ENCODE data around the gene NSRP1. TPM values are rescaled to one million over a fixed set of nuclear protein-coding genes. Genes with fewer than 3 reads are reported as not detected.
A peak's percentile ranks its signal among the peaks of the same experiment; 100 is the strongest.

Gene NSRP1
- total RNA-seq, 2 experiments from 2014 or later: 24.3 to 28.4 TPM

DNA sequence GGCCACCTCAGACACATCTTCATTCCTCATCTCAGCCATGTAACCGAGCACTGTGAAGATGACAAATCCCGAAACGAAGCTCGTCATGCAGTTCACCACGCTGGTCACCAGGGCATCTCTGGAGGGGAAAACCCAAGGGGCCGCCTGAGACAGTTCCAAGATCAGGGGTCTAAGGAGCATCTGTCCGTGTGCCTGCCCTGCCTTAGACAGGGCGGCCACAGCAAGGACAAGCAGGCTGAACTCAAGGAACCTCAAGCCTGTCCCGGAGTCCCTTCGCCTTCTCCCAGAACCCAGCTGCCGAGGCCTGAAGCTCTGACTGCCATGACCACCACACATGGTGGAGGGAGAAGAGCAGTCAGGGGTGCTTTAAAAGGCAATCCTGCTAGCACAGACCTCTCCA lies 96.1 kb downstream of the NSRP1 start:
- TF ChIP-seq, protein P1, sequence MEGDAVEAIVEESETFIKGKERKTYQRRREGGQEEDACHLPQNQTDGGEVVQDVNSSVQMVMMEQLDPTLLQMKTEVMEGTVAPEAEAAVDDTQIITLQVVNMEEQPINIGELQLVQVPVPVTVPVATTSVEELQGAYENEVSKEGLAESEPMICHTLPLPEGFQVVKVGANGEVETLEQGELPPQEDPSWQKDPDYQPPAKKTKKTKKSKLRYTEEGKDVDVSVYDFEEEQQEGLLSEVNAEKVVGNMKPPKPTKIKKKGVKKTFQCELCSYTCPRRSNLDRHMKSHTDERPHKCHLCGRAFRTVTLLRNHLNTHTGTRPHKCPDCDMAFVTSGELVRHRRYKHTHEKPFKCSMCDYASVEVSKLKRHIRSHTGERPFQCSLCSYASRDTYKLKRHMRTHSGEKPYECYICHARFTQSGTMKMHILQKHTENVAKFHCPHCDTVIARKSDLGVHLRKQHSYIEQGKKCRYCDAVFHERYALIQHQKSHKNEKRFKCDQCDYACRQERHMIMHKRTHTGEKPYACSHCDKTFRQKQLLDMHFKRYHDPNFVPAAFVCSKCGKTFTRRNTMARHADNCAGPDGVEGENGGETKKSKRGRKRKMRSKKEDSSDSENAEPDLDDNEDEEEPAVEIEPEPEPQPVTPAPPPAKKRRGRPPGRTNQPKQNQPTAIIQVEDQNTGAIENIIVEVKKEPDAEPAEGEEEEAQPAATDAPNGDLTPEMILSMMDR (IDR thresholded peaks at IDR 0.05): no peak
- intact Hi-C loops (cut with micrococcal nuclease): no loop called here
- Mint-ChIP-seq H3K27me3 (no peaks in the 10 kb centered on the region), H3K4me1 (ENCODE audit: low read depth) (peaks cover 6% of the 10 kb centered on the region), H3K36me3 (ENCODE audit: low read depth) (no peaks in the 10 kb centered on the region), H3K4me3 (no peak overlapping the region), H3K9me3 (no peaks in the 10 kb centered on the region), H3K27ac (no peak overlapping the region)
- ATAC-seq: peak; percentile 66
- no peak for DNase-seq
- ChIA-PET CTCF (interaction anchor here (1.0 to 1.8 kb wide), 4 partner anchors 10 to 122 kb away, joined by 3 to 6 read pairs (median 4); no protein-coding TSS in a partner anchor), POLR2A (interaction anchor here (0.6 kb wide), 1 partner anchor 321 kb away, joined by 3 read pairs; no protein-coding TSS in a partner anchor)

DNA sequence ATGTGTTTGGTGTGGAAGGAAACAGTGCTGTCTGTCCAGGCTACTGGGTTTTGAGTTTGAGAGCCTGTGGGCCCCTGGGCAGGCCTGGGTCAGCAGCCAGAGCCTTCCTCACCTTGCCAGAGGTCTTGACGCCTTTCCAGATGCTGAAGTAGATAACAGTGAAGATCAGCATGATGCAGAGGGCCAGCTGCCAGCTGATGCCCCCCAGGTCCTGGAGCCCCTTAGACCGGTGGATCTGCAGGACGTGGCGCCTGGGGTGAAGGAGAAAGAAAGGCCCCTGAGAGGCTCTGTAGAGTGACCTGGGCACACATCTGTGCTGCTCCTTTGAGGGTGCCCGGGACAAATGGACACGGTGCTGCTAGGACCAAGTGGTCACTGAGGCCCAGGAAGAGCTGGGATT lies 100.4 kb downstream of the NSRP1 start:
- DNase-seq: no peak
- intact Hi-C loops (cut with micrococcal nuclease): no loop called here
- H3K27me3 Mint-ChIP-seq: no peaks in the 10 kb centered on the region
- ATAC-seq: no peak
- POLR2A ChIA-PET: no interaction called here
- H3K36me3 Mint-ChIP-seq (ENCODE audit: low read depth): no peaks in the 10 kb centered on the region
- no peak overlapping the region for H3K27ac Mint-ChIP-seq
- TF ChIP-seq, protein P1 (IDR thresholded peaks at IDR 0.05): no peak
- no peaks in the 10 kb centered on the region for H3K4me1 Mint-ChIP-seq (ENCODE audit: low read depth)
- H3K4me3 Mint-ChIP-seq: no peak overlapping the region
- no peaks in the 10 kb centered on the region for H3K9me3 Mint-ChIP-seq
- CTCF ChIA-PET: no interaction called here

DNA sequence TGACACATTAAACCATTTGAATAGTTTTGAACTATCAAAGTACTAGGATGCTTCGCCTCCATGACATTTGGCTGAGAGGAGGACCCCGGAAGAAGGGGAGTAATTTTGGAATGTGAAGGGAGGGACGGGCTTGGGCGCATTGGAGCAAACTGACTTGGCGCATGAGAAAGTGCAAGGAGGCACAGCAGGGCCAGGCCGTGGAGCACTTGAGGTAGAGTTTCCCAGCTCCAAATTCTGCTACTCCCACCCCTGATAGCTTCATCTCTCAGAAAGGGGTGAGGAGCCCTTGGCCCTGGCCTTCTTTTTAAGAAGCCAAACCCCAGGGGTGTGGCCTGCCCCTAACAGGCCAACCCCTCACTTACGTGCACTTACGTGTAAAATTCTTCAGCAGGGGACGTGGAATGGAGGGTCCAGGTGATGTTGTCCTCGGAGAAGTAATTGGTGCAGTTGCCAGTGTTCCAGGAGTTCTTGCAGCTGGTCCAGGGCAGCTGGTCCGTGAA lies 101.2 kb downstream of the NSRP1 start:
- Mint-ChIP-seq H3K36me3 (ENCODE audit: low read depth) (no peaks in the 10 kb centered on the region), H3K4me3 (no peak overlapping the region), H3K27ac (no peak overlapping the region), H3K4me1 (ENCODE audit: low read depth) (no peaks in the 10 kb centered on the region), H3K27me3 (no peaks in the 10 kb centered on the region), H3K9me3 (no peaks in the 10 kb centered on the region)
- intact Hi-C loops (cut with micrococcal nuclease): no loop called here
- TF ChIP-seq, protein P1 (IDR thresholded peaks at IDR 0.05): no peak
- POLR2A ChIA-PET: no interaction called here
- CTCF ChIA-PET: no interaction called here
- DNase-seq (no peak), ATAC-seq (no peak)

DNA sequence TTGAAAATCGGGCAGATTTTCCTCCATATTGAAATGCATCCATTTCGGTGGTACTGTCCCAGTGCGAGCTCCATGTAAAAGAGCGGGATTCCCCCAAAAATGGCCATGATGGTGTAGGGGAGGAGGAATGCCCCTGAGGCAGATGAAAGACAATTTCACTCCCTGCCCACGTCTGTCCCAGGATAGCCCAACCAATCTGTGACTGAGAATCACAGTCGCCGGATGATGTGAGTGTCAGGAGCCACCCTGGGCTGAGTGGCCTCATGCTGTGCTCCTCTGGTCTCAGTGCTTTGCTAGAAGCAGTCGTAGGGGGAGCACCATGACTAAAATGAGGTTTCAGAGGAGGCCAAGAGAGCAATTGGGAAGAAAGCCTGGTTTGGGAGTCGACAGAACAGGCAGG lies 102.2 kb downstream of the NSRP1 start:
- ChIA-PET POLR2A (no interaction called here), CTCF (no interaction called here)
- Mint-ChIP-seq H3K4me1 (ENCODE audit: low read depth) (no peaks in the 10 kb centered on the region), H3K36me3 (ENCODE audit: low read depth) (no peaks in the 10 kb centered on the region), H3K9me3 (no peaks in the 10 kb centered on the region), H3K27ac (no peak overlapping the region), H3K27me3 (no peaks in the 10 kb centered on the region), H3K4me3 (no peak overlapping the region)
- intact Hi-C loops (cut with micrococcal nuclease): no loop called here
- no peak for DNase-seq
- TF ChIP-seq, protein P1 (IDR thresholded peaks at IDR 0.05): no peak
- no peak for ATAC-seq

DNA sequence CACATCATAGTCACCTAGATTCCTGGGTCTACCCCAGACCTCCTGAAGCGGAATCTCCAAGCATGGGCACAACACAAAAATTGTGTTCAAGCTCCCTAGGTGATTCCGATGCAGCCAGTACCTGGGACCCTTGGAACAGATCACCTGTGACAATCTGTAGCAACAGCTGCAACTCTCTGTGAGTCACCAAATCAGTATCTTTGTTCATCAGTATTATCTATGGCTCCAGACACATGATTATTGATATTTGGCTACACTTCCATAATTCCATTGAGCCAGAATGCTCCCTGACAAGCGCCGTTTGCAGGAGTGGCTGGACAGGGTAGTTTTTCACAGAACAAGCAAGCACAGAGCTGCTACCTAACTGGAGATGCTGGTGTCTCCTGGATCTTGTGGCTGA lies 102.7 kb downstream of the NSRP1 start:
- no peak overlapping the region for H3K27ac Mint-ChIP-seq
- no peaks in the 10 kb centered on the region for H3K27me3 Mint-ChIP-seq
- DNase-seq (no peak), ATAC-seq (no peak)
- H3K36me3 Mint-ChIP-seq (ENCODE audit: low read depth): no peaks in the 10 kb centered on the region
- no peak overlapping the region for H3K4me3 Mint-ChIP-seq
- TF ChIP-seq, protein P1 (IDR thresholded peaks at IDR 0.05): no peak
- POLR2A ChIA-PET: no interaction called here
- CTCF ChIA-PET: interaction anchor here (1.0 to 1.5 kb wide), 2 partner anchors 26 to 94 kb away, joined by 3 to 5 read pairs; no protein-coding TSS in a partner anchor
- H3K9me3 Mint-ChIP-seq: no peaks in the 10 kb centered on the region
- no peaks in the 10 kb centered on the region for H3K4me1 Mint-ChIP-seq (ENCODE audit: low read depth)
- intact Hi-C loops (cut with micrococcal nuclease): no loop called here

Data from activated CD8-positive, alpha-beta T cell treated with anti-CD3 and anti-CD28 coated beads for 36 hours (primary cell).